Stimulated activated naive B cell treated with anti-CD40 and anti-IgM and Interleukin-4, amounts not matched to agents 10 μg/mL and 1 μg/mL and 100 μg/mL, for 72 hours (primary cell): Measurements from ENCODE around the gene EXOG.
"Not testable (repeated sequence)": the region's sequence is repeated elsewhere in the genome, so short reads cannot be mapped to it uniquely, and the experiment has no call there.

Experiments
- ATAC-seq, 2 donors: fragments of 150-1000 bp; cut with Tn5 transposase; replicated peaks; 2 replicates each; pipeline ENCODE4 v1.10.0; 2021; ENCODE audit warnings: moderate library complexity in 1 of 2
- DNase-seq: peaks from one replicate; pipeline ENCODE4 v3.0.0; 2021
- H3K27ac Mint-ChIP-seq: one replicate; pipeline ENCODE4 v1.8.0; 2022; ENCODE audit warnings: mild to moderate bottlenecking, mixed read lengths
- H3K27me3 Mint-ChIP-seq, 2 donors: one replicate each; pipeline ENCODE4 v1.8.0; 2022; ENCODE audit warnings: mixed read lengths in 2 of 2
- H3K36me3 Mint-ChIP-seq, 2 donors: one replicate each; pipeline ENCODE4 v1.8.0; 2022; ENCODE audit warnings: mixed read lengths in 2 of 2, mild to moderate bottlenecking in 1 of 2
- H3K4me1 Mint-ChIP-seq, 2 donors: one replicate each; pipeline ENCODE4 v1.8.0; 2022; ENCODE audit warnings: mixed read lengths in 2 of 2, mild to moderate bottlenecking in 1 of 2
- H3K4me3 Mint-ChIP-seq, 2 donors: one replicate each; pipeline ENCODE4 v1.8.0; 2022; ENCODE audit warnings: mild to moderate bottlenecking in 2 of 2, mixed read lengths in 2 of 2, moderate library complexity in 1 of 2
- H3K9me3 Mint-ChIP-seq, 2 donors: one replicate each; pipeline ENCODE4 v1.8.0; 2022; ENCODE audit warnings: mixed read lengths in 2 of 2, mild to moderate bottlenecking in 1 of 2

The EXOG gene

DNA sequence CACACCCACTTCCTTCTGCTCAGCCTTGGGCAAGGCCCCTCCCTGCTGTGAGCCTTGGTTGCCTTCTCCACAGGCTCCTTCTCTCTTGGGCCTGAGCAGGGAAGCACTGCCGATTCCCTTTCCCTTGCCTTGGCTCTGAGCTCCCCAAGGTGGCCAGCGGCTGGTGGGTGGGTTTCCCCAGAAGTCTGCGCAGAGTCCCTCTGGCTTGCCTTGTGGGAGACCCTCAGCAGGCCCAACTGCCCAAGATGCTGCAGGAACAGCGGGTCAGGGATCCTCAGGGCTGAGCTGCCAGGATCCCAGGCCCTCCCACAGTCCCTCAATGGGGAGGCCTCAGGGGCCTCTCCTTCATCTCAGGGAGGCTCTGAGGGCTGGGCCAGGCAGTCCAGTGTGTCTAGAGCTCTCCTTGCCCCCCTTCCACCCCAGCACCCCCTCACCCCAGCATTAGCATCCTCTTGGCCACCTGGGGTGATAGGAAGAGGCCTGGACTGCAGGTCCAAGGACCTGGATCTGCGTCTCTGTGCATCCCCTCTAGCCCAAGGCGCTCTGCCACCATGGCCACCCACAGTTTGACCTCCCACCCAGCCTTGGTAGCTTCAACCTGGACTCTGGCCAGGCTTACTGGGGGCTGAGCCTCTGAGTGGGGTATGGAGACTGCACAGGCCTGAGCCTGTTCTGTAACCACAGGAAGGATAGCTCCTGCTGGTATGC is 68.6 kb downstream of the EXOG start:
- Mint-ChIP-seq H3K27me3 (peaks cover 0 to 7% of the 10 kb centered on the region in 2 donors), H3K4me3 (no peak overlapping the region), H3K27ac (no peak overlapping the region), H3K36me3 (no peaks in the 10 kb centered on the region), H3K4me1 (no peaks in the 10 kb centered on the region), H3K9me3 (no peaks in the 10 kb centered on the region)
- ATAC-seq: no peak
- no peak for DNase-seq

- Mint-ChIP-seq H3K27ac (no peak overlapping the region), H3K36me3 (no peaks in the 10 kb centered on the region), H3K4me1 (no peaks in the 10 kb centered on the region), H3K9me3 (no peaks in the 10 kb centered on the region), H3K4me3 (no peak overlapping the region), H3K27me3 (peaks cover 0 to 7% of the 10 kb centered on the region in 2 donors)
- DNase-seq: no peak
- no peak for ATAC-seq
These were observed 69.4 kb downstream of the EXOG start for GRCh38 chr3:38565339-38566214.

DNA sequence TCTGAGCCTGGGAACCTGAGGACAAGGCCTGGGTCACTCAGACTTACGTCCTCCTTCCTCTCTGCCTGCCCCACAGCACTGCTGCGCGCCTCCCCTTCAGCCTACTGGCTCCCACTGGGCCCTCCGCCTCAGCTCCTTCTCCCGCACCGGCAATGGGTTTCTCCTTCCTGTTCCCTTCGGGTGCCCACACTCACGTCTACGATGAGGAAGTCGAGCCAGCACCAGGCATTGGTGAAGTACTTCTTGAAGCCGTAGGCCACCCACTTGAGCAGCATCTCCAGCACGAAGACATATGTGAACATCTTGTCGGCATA is 70.0 kb downstream of the EXOG start:
- ATAC-seq (no peak), DNase-seq (no peak)
- Mint-ChIP-seq H3K36me3 (no peaks in the 10 kb centered on the region), H3K4me3 (no peak overlapping the region), H3K4me1 (no peaks in the 10 kb centered on the region), H3K9me3 (no peaks in the 10 kb centered on the region), H3K27me3 (peaks cover 0 to 7% of the 10 kb centered on the region in 2 donors), H3K27ac (no peak overlapping the region)

DNA sequence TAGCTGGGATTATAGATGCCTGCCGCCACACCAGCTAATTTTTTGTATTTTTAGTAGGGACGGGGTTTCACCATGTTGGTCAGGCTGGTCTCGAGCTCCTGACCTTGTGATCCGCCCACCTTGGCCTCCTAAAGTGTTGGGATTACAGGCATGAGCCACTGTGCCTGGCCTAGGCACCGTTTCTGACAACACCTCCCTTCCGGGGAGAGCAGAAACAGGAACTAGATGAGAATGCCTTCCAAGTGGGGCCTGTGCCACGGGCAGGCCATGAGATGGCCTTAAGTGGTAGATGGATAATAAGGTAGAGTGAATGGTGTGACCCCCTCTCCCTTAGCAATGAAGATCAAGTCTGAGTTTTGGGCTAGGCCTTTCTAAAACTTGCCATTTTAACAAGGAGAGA is 70.7 kb downstream of the EXOG start:
- H3K27ac Mint-ChIP-seq, H3K9me3 Mint-ChIP-seq: not testable (repeated sequence)

DNA sequence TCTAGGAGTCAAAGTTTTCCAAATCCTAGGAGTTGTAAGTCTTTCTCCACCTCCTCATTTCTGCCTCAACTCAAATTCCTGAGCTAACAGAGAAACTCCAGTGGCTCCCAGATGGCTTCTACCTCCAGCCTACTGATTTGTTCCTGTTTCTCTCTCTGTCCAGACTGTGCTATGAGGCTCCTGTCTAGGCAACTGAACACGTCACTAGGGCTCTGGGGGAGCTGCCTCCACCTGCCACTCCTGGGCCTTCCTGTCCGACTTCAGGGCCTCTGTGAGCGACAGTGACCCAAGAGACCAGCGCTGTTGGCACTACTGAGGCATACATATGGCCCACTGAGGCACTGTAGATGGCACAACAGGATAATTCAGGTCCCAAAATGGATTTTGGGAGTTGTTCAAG is 71.4 kb downstream of the EXOG start:
- no peak overlapping the region for H3K27ac Mint-ChIP-seq
- no peak for DNase-seq
- no peaks in the 10 kb centered on the region for H3K36me3 Mint-ChIP-seq
- no peaks in the 10 kb centered on the region for H3K4me1 Mint-ChIP-seq
- H3K9me3 Mint-ChIP-seq: no peaks in the 10 kb centered on the region
- no peak overlapping the region for H3K4me3 Mint-ChIP-seq
- no peak for ATAC-seq
- H3K27me3 Mint-ChIP-seq: peaks cover 0 to 3% of the 10 kb centered on the region in 2 donors

More for the DNA sequence above, 70.7 kb downstream of the EXOG start:
- not testable (repeated sequence) for H3K27me3 Mint-ChIP-seq, H3K36me3 Mint-ChIP-seq, ATAC-seq, H3K4me1 Mint-ChIP-seq, H3K4me3 Mint-ChIP-seq, DNase-seq

DNA sequence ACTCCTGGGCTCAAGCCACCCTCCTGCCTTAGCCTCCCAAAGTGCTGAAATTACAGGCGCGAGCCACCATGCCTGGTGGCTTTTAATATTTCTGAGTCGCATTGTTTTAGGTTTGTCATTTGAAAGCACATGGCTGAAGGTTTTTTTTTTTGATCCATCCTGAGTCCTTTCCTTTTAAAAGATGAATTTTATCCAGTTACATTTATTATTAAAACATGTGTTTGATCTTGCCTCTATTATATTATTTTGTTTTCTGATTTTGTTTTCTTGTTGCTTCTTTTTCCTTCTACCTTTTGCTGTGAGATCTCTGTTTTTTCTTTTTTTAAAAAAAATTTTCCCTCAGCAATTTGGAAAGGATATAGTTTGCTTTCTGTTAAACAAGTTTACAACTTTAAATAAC is 77.0 kb downstream of the EXOG start:
- H3K27me3 Mint-ChIP-seq: peaks cover 0 to 9% of the 10 kb centered on the region in 2 donors
- H3K36me3 Mint-ChIP-seq: no peaks in the 10 kb centered on the region
- H3K9me3 Mint-ChIP-seq: peaks cover 4 to 5% of the 10 kb centered on the region in 2 donors
- H3K4me3 Mint-ChIP-seq: no peak overlapping the region
- DNase-seq (no peak), ATAC-seq (no peak)
- H3K27ac Mint-ChIP-seq: no peak overlapping the region
- peaks cover 0 to 1% of the 10 kb centered on the region in 2 donors for H3K4me1 Mint-ChIP-seq

DNA sequence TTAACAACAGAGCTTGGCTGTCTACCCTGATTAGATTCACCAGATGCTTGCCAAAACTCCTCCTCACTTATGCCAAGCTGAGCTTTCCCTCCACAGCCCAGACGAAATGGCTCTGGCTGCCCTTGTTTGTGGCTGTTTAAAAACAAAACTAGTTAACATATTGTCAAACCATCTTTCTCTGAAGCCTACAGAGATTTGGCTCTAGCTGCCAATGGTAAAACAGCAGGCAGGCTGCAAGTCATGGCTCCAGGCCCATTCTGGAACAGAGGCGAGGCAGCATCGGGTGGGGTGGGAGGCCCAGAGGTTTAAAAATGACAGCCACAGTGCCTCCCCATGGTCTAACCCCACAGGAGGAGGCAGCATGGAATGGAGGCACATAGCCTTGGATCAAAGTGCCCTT is 77.4 kb downstream of the EXOG start:
- H3K27me3 Mint-ChIP-seq: peaks cover 0 to 9% of the 10 kb centered on the region in 2 donors
- H3K4me1 Mint-ChIP-seq: peaks cover 0 to 1% of the 10 kb centered on the region in 2 donors
- DNase-seq (no peak), ATAC-seq (no peak)
- no peak overlapping the region for H3K27ac Mint-ChIP-seq
- H3K4me3 Mint-ChIP-seq: no peak overlapping the region
- H3K9me3 Mint-ChIP-seq: peaks cover 4 to 5% of the 10 kb centered on the region in 2 donors
- H3K36me3 Mint-ChIP-seq: no peaks in the 10 kb centered on the region

- no peak overlapping the region for H3K4me3 Mint-ChIP-seq
- H3K9me3 Mint-ChIP-seq: peaks cover 4 to 5% of the 10 kb centered on the region in 2 donors
These were observed 78.5 kb downstream of the EXOG start for GRCh38 chr3:38574411-38575278.

DNA sequence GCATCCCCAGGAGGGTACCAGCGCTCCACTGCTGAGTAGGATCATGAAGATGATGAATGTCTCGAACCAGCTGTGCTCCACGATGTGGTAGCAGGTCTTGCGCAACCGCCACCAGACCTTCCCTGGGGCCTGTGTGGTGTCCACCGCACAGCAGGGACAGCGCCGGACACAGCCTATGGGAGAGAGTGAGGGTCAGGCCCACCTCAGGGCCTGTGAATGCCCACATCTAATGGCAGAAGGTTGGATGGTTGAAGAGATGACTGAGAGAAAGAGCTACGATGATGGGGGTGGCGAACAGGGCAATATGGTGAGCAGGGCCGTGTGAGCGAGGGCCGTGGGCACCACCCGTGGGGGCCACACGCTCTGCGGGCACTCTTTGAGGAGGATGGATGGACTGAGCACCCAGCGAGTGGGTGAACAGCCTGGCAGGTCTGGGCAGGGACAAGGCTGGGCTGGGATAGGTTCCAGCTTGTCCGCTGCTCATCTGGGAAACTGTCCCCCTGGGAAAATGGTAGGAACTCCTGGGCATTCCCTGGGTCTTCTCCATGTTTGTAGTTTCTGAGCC is 79.2 kb downstream of the EXOG start:
- DNase-seq (no peak), ATAC-seq (no peak)
- no peaks in the 10 kb centered on the region for H3K36me3 Mint-ChIP-seq
- H3K4me1 Mint-ChIP-seq: peaks cover 7% of the 10 kb centered on the region in 2 donors
- H3K27me3 Mint-ChIP-seq: peaks cover 0 to 9% of the 10 kb centered on the region in 2 donors
- no peak overlapping the region for H3K4me3 Mint-ChIP-seq
- peaks cover 4 to 5% of the 10 kb centered on the region in 2 donors for H3K9me3 Mint-ChIP-seq
- no peak overlapping the region for H3K27ac Mint-ChIP-seq

More at GRCh38 chr3:38574411-38575278, 78.5 kb downstream of the EXOG start:
- DNase-seq: no peak
- peaks cover 2% of the 10 kb centered on the region in 2 donors for H3K4me1 Mint-ChIP-seq
- no peak for ATAC-seq
- no peak overlapping the region for H3K27ac Mint-ChIP-seq
- no peaks in the 10 kb centered on the region for H3K36me3 Mint-ChIP-seq
- H3K27me3 Mint-ChIP-seq: peaks cover 0 to 9% of the 10 kb centered on the region in 2 donors
